HS-27A (cell line): ENCODE data around the gene CDKAL1.
"Not testable (repeated sequence)": the region's sequence is repeated elsewhere in the genome, so short reads cannot be mapped to it uniquely, and the experiment has no call there.

Experiments
- DNase-seq: peaks from one replicate; pipeline ENCODE4 v3.0.0-alpha.2; 2012; ENCODE audit warnings: low read depth, missing footprints

The CDKAL1 gene

GRCh38 chr6:21026576-21027273 lies 492.5 kb downstream of the CDKAL1 start:
- DNase-seq, result no peak

- no peak for DNase-seq
These were observed 493.2 kb downstream of the CDKAL1 start for GRCh38 chr6:21027507-21027906.

GRCh38 chr6:21031182-21031581 lies 496.9 kb downstream of the CDKAL1 start:
- no peak for DNase-seq

GRCh38 chr6:21033084-21033483 lies 498.8 kb downstream of the CDKAL1 start:
- DNase-seq, result no peak

- DNase-seq, result peak; percentile 53
These were observed 499.3 kb downstream of the CDKAL1 start for GRCh38 chr6:21033575-21034026.

- DNase-seq, result no peak
These were observed 500.1 kb downstream of the CDKAL1 start for GRCh38 chr6:21034345-21034744.

GRCh38 chr6:21037453-21037852 lies 503.2 kb downstream of the CDKAL1 start:
- DNase-seq, result no peak

- no peak for DNase-seq
These were observed 505.7 kb downstream of the CDKAL1 start for GRCh38 chr6:21039926-21040325.

- DNase-seq, result no peak
These were observed 511.0 kb downstream of the CDKAL1 start for GRCh38 chr6:21045135-21045700.

- DNase-seq, result no peak
These were observed 512.0 kb downstream of the CDKAL1 start for GRCh38 chr6:21046276-21046675.

GRCh38 chr6:21048047-21048446 lies 513.8 kb downstream of the CDKAL1 start:
- no peak for DNase-seq

GRCh38 chr6:21049148-21049547 lies 514.9 kb downstream of the CDKAL1 start:
- DNase-seq, result no peak

GRCh38 chr6:21049572-21049971 lies 515.3 kb downstream of the CDKAL1 start:
- no peak for DNase-seq

- no peak for DNase-seq
These were observed 516.7 kb downstream of the CDKAL1 start for GRCh38 chr6:21050935-21051334.

GRCh38 chr6:21051777-21052176 lies 517.5 kb downstream of the CDKAL1 start:
- DNase-seq, result no peak

GRCh38 chr6:21053612-21054011 lies 519.4 kb downstream of the CDKAL1 start:
- no peak for DNase-seq

GRCh38 chr6:21055480-21055879 lies 521.2 kb downstream of the CDKAL1 start:
- DNase-seq, result not testable (repeated sequence)

- DNase-seq, result no peak
These were observed 527.6 kb downstream of the CDKAL1 start for GRCh38 chr6:21061892-21062291.

- no peak for DNase-seq
These were observed 530.6 kb downstream of the CDKAL1 start for GRCh38 chr6:21064756-21065340.

GRCh38 chr6:21067521-21067920 lies 533.3 kb downstream of the CDKAL1 start:
- no peak for DNase-seq

- no peak for DNase-seq
These were observed 536.4 kb downstream of the CDKAL1 start for GRCh38 chr6:21070620-21071019.

- no peak for DNase-seq
These were observed 537.7 kb downstream of the CDKAL1 start for GRCh38 chr6:21071780-21072468.

GRCh38 chr6:21073318-21073839 lies 539.1 kb downstream of the CDKAL1 start:
- no peak for DNase-seq
